Measurements from ENCODE around the gene GP5. TPM values are rescaled to one million over a fixed set of nuclear protein-coding genes. Genes with fewer than 3 reads are reported as not detected.

GP5 gene
- total RNA-seq, 1 experiment from 2014 or later = 0.15 TPM

GRCh38 chr3:194370753-194371152, 28.3 kb downstream of the GP5 start:
- H3K9ac ChIP-seq (ENCODE audit: low read length) = no peak overlapping the region
- no peak overlapping the region for H2AFZ ChIP-seq (ENCODE audit: low read depth, low read length, poor library complexity, severe bottlenecking)
- no peaks in the 10 kb centered on the region for H3K9me2 ChIP-seq (ENCODE audit: insufficient read depth)
- peaks cover 4% of the 10 kb centered on the region; the same call in 1 of the 2 replicates for H3K27me3 ChIP-seq (ENCODE audit: insufficient read depth, low read length)
- H3K79me2 ChIP-seq (ENCODE audit: insufficient read depth, low read length) = no peaks in the 10 kb centered on the region
- CTCF ChIA-PET = no interaction called here
- no peaks in the 10 kb centered on the region for H3K9me3 ChIP-seq (ENCODE audit: control insufficient read depth in 1 of 2, insufficient read depth in 1 of 2, low read depth in 1 of 2, low read length in 2 of 2)
- intact Hi-C loops (cut with micrococcal nuclease) = no loop called here
- POLR2A ChIA-PET = no interaction called here
- RAD21 ChIA-PET (ENCODE audit: low non-redundant PET in 1 of 2, low total read pairs in 2 of 2, uncharacterized antibody in 2 of 2, unreplicated experiment in 2 of 2) = no interaction called here
- H3K4me1 ChIP-seq (ENCODE audit: control insufficient read depth in 1 of 2, insufficient read depth in 2 of 2, low read length in 2 of 2) = peaks cover 0 to 8% of the 10 kb centered on the region in 2 experiments; a peak in 1 of 4 replicates
- no peaks in the 10 kb centered on the region for H4K20me1 ChIP-seq (ENCODE audit: insufficient read depth)
- no peak overlapping the region for H3K27ac ChIP-seq (ENCODE audit: low read depth, low read length)
- H3K4me3 ChIP-seq (replicated peaks in 1 of 2; ENCODE audit: low read depth in 1 of 2, low read length in 2 of 2) = no peak overlapping the region
- ATAC-seq = no peak
- BruUV-seq (replicated peaks) = no TSS peak
- no peaks in the 10 kb centered on the region for H3K36me3 ChIP-seq (ENCODE audit: control insufficient read depth in 1 of 2, insufficient read depth in 2 of 2, low read length in 2 of 2)
- no peak overlapping the region for H3K4me2 ChIP-seq (ENCODE audit: low read length)
- no peak for DNase-seq (ENCODE audit: low read depth, low spot score)
- TF ChIP-seq JUND (IDR thresholded peaks at IDR 0.05) (no peak), CEBPB (IDR thresholded peaks at IDR 0.05; ENCODE audit: low read depth) (no peak), RAD21 (IDR thresholded peaks at IDR 0.05; ENCODE audit: low read depth) (no peak), ATF3 (IDR thresholded peaks at IDR 0.05) (no peak), MAX (IDR thresholded peaks at IDR 0.05) (no peak), POLR2AphosphoS5 (IDR thresholded peaks at IDR 0.05; ENCODE audit: low read depth, low read length) (no peak), SRF (IDR thresholded peaks at IDR 0.05; ENCODE audit: low read depth) (no peak), YY1 (IDR thresholded peaks at IDR 0.05; ENCODE audit: extremely low read depth, insufficient replicate concordance, low read depth, low read length) (no peak)

- Histone ChIP-seq H3K79me2 (ENCODE audit: insufficient read depth, low read length) (no peaks in the 10 kb centered on the region), H3K27ac (ENCODE audit: low read depth, low read length) (no peak within 1 kb of the TSS), H3K4me3 (replicated peaks in 1 of 2; ENCODE audit: low read depth in 1 of 2, low read length in 2 of 2) (no peak within 1 kb of the TSS), H3K9ac (ENCODE audit: low read length) (no peak within 1 kb of the TSS), H4K20me1 (ENCODE audit: insufficient read depth) (no peaks in the 10 kb centered on the region), H2AFZ (ENCODE audit: low read depth, low read length, poor library complexity, severe bottlenecking) (no peak within 1 kb of the TSS), H3K9me3 (ENCODE audit: control insufficient read depth in 1 of 2, insufficient read depth in 1 of 2, low read depth in 1 of 2, low read length in 2 of 2) (no peaks in the 10 kb centered on the region), H3K27me3 (ENCODE audit: insufficient read depth, low read length) (peaks cover 4% of the 10 kb centered on the region; the same call in 1 of the 2 replicates), H3K4me2 (ENCODE audit: low read length) (peak within 1 kb of the TSS; percentile 39), H3K9me2 (ENCODE audit: insufficient read depth) (no peaks in the 10 kb centered on the region), H3K36me3 (ENCODE audit: control insufficient read depth in 1 of 2, insufficient read depth in 2 of 2, low read length in 2 of 2) (no peaks in the 10 kb centered on the region), H3K4me1 (ENCODE audit: control insufficient read depth in 1 of 2, insufficient read depth in 2 of 2, low read length in 2 of 2) (peaks cover 0 to 8% of the 10 kb centered on the region in 2 experiments; a peak in 1 of 4 replicates)
- ATAC-seq = peak; percentile 90
- ChIA-PET CTCF (no interaction called here), POLR2A (no interaction called here), RAD21 (ENCODE audit: low non-redundant PET in 1 of 2, low total read pairs in 2 of 2, uncharacterized antibody in 2 of 2, unreplicated experiment in 2 of 2) (no interaction called here)
- intact Hi-C loops (cut with micrococcal nuclease) = no loop called here
- no peak for DNase-seq (ENCODE audit: low read depth, low spot score)
- TF ChIP-seq TCF7L2 (IDR thresholded peaks at IDR 0.05; ENCODE audit: borderline replicate concordance, extremely low read depth, insufficient read depth, insufficient read length) (no peak), RAD21 (IDR thresholded peaks at IDR 0.05; ENCODE audit: low read depth) (peak; percentile 35)
- BruUV-seq (replicated peaks) = no TSS peak
These were observed 29.4 kb downstream of the GP5 start, which contains the start of gene LRRC15 for GRCh38 chr3:194369522-194370279. LRRC15 (minus strand) TSS chr3:194369743; CDS start chr3:194361043, 8,700 bp downstream.
